HepG2 (cell line): ENCODE data around the gene METTL23. TPM values are rescaled to one million over a fixed set of nuclear protein-coding genes. Genes with fewer than 3 reads are reported as not detected.

Experiments used
- AGO2 ChIP-seq: fragments of 200-400 bp; formaldehyde crosslinking; optimal IDR thresholded peaks from 2 replicates; pipeline ENCODE3; 2017; ENCODE audit warnings: mild to moderate bottlenecking, low read depth, low read length, moderate library complexity
- ATF7 ChIP-seq, 2 experiments: fragments of 450-650 bp in 1 of 2; sonication (generic) in 1 of 2; formaldehyde crosslinking in 1 of 2; IDR thresholded peaks; 2 replicates each; pipeline versions ENCODE4 v1.4.0 to v1.6.1; 2016 to 2020; ENCODE audit warnings: antibody characterized with exemption in 1 of 2, mild to moderate bottlenecking in 1 of 2, missing genetic modification reagents in 1 of 2
- ATF7-NPFF ChIP-seq: sonication (generic); formaldehyde crosslinking; IDR thresholded peaks from 2 replicates; pipeline ENCODE4 v1.8.1; 2023; ENCODE audit warnings: mild to moderate bottlenecking, low read depth, missing genetic modification reagents, moderate library complexity
- CBX5 ChIP-seq: sonication (generic); formaldehyde crosslinking; IDR thresholded peaks from 2 replicates; pipeline ENCODE4 v1.4.0; 2020; ENCODE audit warnings: missing genetic modification reagents, borderline replicate concordance
- CEBPG ChIP-seq: IDR thresholded peaks from 2 replicates; pipeline ENCODE4 v1.6.1; 2016
- MXD4 ChIP-seq: IDR thresholded peaks from 2 replicates; pipeline ENCODE4 v1.6.1; 2016; ENCODE audit warnings: mild to moderate bottlenecking, missing biosample characterization, missing genetic modification reagents
- SMYD3 ChIP-seq: sonication (generic); formaldehyde crosslinking; IDR thresholded peaks from 2 replicates; pipeline ENCODE4 v1.8.1; 2023; ENCODE audit warnings: mild to moderate bottlenecking, missing genetic modification reagents
- SNRNP70 ChIP-seq: fragments of 200-400 bp; formaldehyde crosslinking; IDR thresholded peaks from 2 replicates; pipeline ENCODE4 v1.6.1; 2017; ENCODE audit warnings: mild to moderate bottlenecking, low read depth, low read length, moderate library complexity
- SRF ChIP-seq: IDR thresholded peaks from 2 replicates; pipeline ENCODE4 v1.6.1; 2011; ENCODE audit warnings: mild to moderate bottlenecking, low read depth, low read length, moderate library complexity
- TGIF2 ChIP-seq: IDR thresholded peaks from 2 replicates; pipeline ENCODE4 v1.6.1; 2016; ENCODE audit warnings: control low read depth, missing compliant biosample characterization
- XRCC5 ChIP-seq: fragments of 200-400 bp; formaldehyde crosslinking; optimal IDR thresholded peaks from 2 replicates; pipeline ENCODE3; 2017; ENCODE audit warnings: mild to moderate bottlenecking, low read length
- ZFP82 ChIP-seq: sonication (generic); formaldehyde crosslinking; IDR thresholded peaks from 2 replicates; pipeline ENCODE4 v1.5.1; 2020; ENCODE audit warnings: mild to moderate bottlenecking, missing genetic modification reagents, borderline replicate concordance
- ZFX ChIP-seq: sonication (generic); formaldehyde crosslinking; IDR thresholded peaks from 2 replicates; pipeline ENCODE4 v1.4.0; 2020; ENCODE audit warnings: mild to moderate bottlenecking, low read depth, missing genetic modification reagents, moderate library complexity
- ZNF121 ChIP-seq: sonication (generic); formaldehyde crosslinking; IDR thresholded peaks from 2 replicates; pipeline ENCODE4 v1.5.0; 2020; ENCODE audit warnings: mild to moderate bottlenecking, missing genetic modification reagents
- ZNF253 ChIP-seq: sonication (generic); formaldehyde crosslinking; IDR thresholded peaks from 2 replicates; pipeline ENCODE4 v1.8.0; 2022; ENCODE audit warnings: mild to moderate bottlenecking, missing genetic modification reagents, borderline replicate concordance
- ZNF317 ChIP-seq: sonication (generic); formaldehyde crosslinking; IDR thresholded peaks from 2 replicates; pipeline ENCODE4 v1.5.0; 2020; ENCODE audit warnings: mild to moderate bottlenecking, missing genetic modification reagents
- ZNF329 ChIP-seq: sonication (generic); formaldehyde crosslinking; IDR thresholded peaks from 2 replicates; pipeline ENCODE4 v1.9.0; 2021; ENCODE audit warnings: low read depth, mild to moderate bottlenecking, missing genetic modification reagents
- ZNF670 ChIP-seq: sonication (generic); formaldehyde crosslinking; IDR thresholded peaks from 2 replicates; pipeline ENCODE4 v1.8.0; 2022; ENCODE audit warnings: mild to moderate bottlenecking, missing genetic modification reagents, borderline replicate concordance
- ZNF740 ChIP-seq: sonication (generic); formaldehyde crosslinking; IDR thresholded peaks from 2 replicates; pipeline ENCODE4 v1.4.0; 2020; ENCODE audit warnings: missing genetic modification reagents
- polyA plus RNA-seq, 8 experiments: library from polyadenylated mRNA; depleted of rRNA in 3 of 8; stranded (reverse) in 7 of 8; unstranded in 1 of 8; fragments of >200 nt; fragmentation: Illumina TruSeq in 4 of 8; extraction: Trizol in 4 of 8; gene quantifications; 2 replicates each; pipeline versions ENCODE4 v1.2.1 to v1.2.3, GENCODE V29; 2011 to 2016; ENCODE audit warnings: low read depth in 4 of 8, missing spikeins in 1 of 8, mixed read lengths in 1 of 8; ENCODE audit not compliant: insufficient read depth in 1 of 8
- total RNA-seq, 5 experiments: library from RNA; depleted of rRNA; stranded (reverse); fragments of >200 nt; fragmentation: Illumina TruSeq; extraction: Trizol; gene quantifications; 2 replicates each; pipeline ENCODE4 v1.2.3, GENCODE V29; 2016; ENCODE audit warnings: low read depth in 1 of 5
- TF ChIP-seq, protein P1 (sequence below): sonication (generic); formaldehyde crosslinking; IDR thresholded peaks from 2 replicates; pipeline ENCODE4 v1.4.0; 2020; ENCODE audit warnings: mild to moderate bottlenecking, missing genetic modification reagents
- TF ChIP-seq, protein P2 (sequence below): sonication (generic); formaldehyde crosslinking; IDR thresholded peaks from 2 replicates; pipeline ENCODE4 v1.8.0; 2022; ENCODE audit warnings: missing genetic modification reagents, low read depth, mild to moderate bottlenecking, borderline replicate concordance
- TF ChIP-seq, protein P3 (sequence below): sonication (generic); formaldehyde crosslinking; IDR thresholded peaks from 2 replicates; pipeline ENCODE4 v1.5.1; 2020; ENCODE audit warnings: missing genetic modification reagents, mild to moderate bottlenecking, borderline replicate concordance

Gene METTL23
- total and polyA plus RNA-seq, 2 of the 13 experiments (the other 11 are each of a cell fraction or from before 2014, with no cell fraction given): 39.9 to 104 TPM

GRCh38 chr17:76725580-76726230, 934 bp upstream of the METTL23 start (continued):
- peak; percentile 78; the same call in 1 of the 2 replicates for TF ChIP-seq ZNF253 (CRISPR knock-in tag)
- TF ChIP-seq ZNF317 (CRISPR knock-in tag): no peak
- no peak for TF ChIP-seq SNRNP70
- TF ChIP-seq, protein P1, sequence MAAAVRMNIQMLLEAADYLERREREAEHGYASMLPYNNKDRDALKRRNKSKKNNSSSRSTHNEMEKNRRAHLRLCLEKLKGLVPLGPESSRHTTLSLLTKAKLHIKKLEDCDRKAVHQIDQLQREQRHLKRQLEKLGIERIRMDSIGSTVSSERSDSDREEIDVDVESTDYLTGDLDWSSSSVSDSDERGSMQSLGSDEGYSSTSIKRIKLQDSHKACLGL (CRISPR knock-in tag): 0 out of 2 replicates have a peak, but pooled peaks have one; percentile 75
- TF ChIP-seq ZFP82: no peak; the same call in 1 of the 2 replicates
- TF ChIP-seq SRF: peak; percentile 82
- no peak for TF ChIP-seq SMYD3
- TF ChIP-seq MXD4 (CRISPR knock-in tag): peak; percentile 62; the same call in 1 of the 2 replicates
- peak; percentile 34; the same call in 1 of the 2 replicates for TF ChIP-seq ZNF740 (CRISPR knock-in tag)
- TF ChIP-seq, protein P2, sequence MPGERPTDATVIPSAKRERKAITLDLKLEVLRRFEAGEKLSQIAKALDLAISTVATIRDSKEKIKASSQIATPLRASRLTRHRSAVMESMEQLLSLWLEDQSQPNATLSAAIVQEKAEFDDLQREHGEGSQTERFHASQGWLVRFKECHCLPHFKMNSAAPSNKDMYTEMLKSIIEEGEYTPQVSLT (CRISPR knock-in tag): 0 out of 2 replicates have a peak, but pooled peaks have one; percentile 39
- TF ChIP-seq ZNF329 (CRISPR knock-in tag): no peak
- peak; percentile 74; the same call in 1 of the 2 replicates for TF ChIP-seq ZNF670 (CRISPR knock-in tag)
- TF ChIP-seq AGO2: peak; percentile 32
- no peak for TF ChIP-seq ATF7 (IDR thresholded peaks at IDR 0.05)
- peak; percentile 47; the same call in 1 of the 2 replicates for TF ChIP-seq ATF7 (CRISPR knock-in tag; IDR thresholded peaks at IDR 0.05)
- peak; percentile 72 for TF ChIP-seq ZFX
- no peak for TF ChIP-seq TGIF2 (CRISPR knock-in tag)
- TF ChIP-seq, protein P3, sequence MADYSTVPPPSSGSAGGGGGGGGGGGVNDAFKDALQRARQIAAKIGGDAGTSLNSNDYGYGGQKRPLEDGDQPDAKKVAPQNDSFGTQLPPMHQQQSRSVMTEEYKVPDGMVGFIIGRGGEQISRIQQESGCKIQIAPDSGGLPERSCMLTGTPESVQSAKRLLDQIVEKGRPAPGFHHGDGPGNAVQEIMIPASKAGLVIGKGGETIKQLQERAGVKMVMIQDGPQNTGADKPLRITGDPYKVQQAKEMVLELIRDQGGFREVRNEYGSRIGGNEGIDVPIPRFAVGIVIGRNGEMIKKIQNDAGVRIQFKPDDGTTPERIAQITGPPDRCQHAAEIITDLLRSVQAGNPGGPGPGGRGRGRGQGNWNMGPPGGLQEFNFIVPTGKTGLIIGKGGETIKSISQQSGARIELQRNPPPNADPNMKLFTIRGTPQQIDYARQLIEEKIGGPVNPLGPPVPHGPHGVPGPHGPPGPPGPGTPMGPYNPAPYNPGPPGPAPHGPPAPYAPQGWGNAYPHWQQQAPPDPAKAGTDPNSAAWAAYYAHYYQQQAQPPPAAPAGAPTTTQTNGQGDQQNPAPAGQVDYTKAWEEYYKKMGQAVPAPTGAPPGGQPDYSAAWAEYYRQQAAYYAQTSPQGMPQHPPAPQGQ: no peak
- TF ChIP-seq ATF7-NPFF (CRISPR knock-in tag): no peak
- TF ChIP-seq CBX5 (CRISPR knock-in tag): 0 out of 2 replicates have a peak, but pooled peaks have one; percentile 9
- TF ChIP-seq ZNF121 (CRISPR knock-in tag): no peak
- peak; percentile 42 for TF ChIP-seq XRCC5
- no peak for TF ChIP-seq CEBPG
